Measurements from ENCODE around the gene NEMP1. TPM values are rescaled to one million over a fixed set of nuclear protein-coding genes. Genes with fewer than 3 reads are reported as not detected.

Gene NEMP1
- total RNA-seq, 1 experiment from 2014 or later: 36.6 TPM

- Histone ChIP-seq H3K4me1 (replicated peaks; ENCODE audit: insufficient read depth) (no peaks in the 10 kb centered on the region), H3K27me3 (ENCODE audit: insufficient read depth, low read depth) (peaks cover 72% of the 10 kb centered on the region), H3K36me3 (ENCODE audit: low read depth) (no peaks in the 10 kb centered on the region), H2AFZ (no peak overlapping the region), H4K20me1 (ENCODE audit: insufficient read depth) (no peaks in the 10 kb centered on the region), H3K9me2 (ENCODE audit: insufficient read depth) (no peaks in the 10 kb centered on the region), H3K79me2 (ENCODE audit: low read depth) (no peaks in the 10 kb centered on the region), H3K9me3 (ENCODE audit: insufficient read depth, low read depth) (no peaks in the 10 kb centered on the region), H3K4me3 (no peak overlapping the region), H3F3A (ENCODE audit: insufficient read depth, low read depth) (no peaks in the 10 kb centered on the region), H3K27ac (no peak overlapping the region), H3K4me2 (no peak overlapping the region)
- BruUV-seq (replicated peaks): no TSS peak
- TF ChIP-seq CTCF (conservative IDR thresholded peaks at IDR 0.05): no peak
- no peak for TF ChIP-seq EZH2 (IDR thresholded peaks at IDR 0.05; ENCODE audit: low read depth)
- ChIA-PET CTCF (no interaction called here), POLR2A (ENCODE audit: unreplicated experiment) (no interaction called here)
- no peak for DNase-seq
- intact Hi-C loops (cut with micrococcal nuclease; ENCODE audit: unreplicated experiment): no loop called here
Measured at GRCh38 chr12:57040211-57040610, 38.4 kb downstream of the NEMP1 start.

DNA sequence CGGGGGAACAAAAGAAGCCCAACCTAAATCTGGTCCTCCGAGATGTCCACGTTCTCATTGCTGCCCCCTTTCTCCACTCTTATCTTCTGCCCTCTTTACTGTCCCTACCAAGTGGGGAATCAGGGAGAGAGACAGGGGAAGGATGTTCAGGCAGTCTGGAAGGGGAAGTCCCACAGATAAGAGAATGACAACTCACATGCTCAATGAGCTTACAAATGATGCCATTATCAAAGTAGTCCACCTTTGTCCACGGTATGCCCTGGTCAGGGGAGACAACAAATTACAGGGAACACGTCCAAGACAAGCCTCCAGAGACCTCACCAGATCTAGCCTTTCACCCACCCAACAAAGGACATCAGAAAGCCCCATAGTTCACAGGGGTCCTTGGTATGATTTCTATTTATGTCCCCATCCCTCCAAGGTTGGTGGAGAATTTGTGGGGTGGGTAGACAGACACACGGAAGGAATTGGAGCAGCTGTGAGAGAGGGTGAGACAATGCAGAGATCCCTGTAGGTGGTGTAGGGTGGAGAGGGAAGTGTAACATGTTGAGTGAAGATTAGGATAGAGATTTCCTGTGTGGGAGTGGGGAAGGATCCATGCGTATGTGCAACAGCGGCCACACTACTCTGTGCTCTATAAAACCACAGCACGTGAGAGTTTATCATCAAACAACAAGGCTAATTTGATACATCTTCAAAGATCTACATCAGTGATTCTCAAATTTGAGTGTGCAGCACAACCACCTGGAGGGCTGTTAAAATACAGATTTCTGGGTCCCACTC is 39.4 kb downstream of the NEMP1 start:
- ChIA-PET CTCF (no interaction called here), POLR2A (ENCODE audit: unreplicated experiment) (no interaction called here)
- no peak for DNase-seq
- BruUV-seq (replicated peaks): no TSS peak
- Histone ChIP-seq H2AFZ (no peak overlapping the region), H3K27ac (no peak overlapping the region), H3K79me2 (ENCODE audit: low read depth) (no peaks in the 10 kb centered on the region), H3K27me3 (ENCODE audit: insufficient read depth, low read depth) (peaks cover 63% of the 10 kb centered on the region), H3F3A (ENCODE audit: insufficient read depth, low read depth) (no peaks in the 10 kb centered on the region), H3K4me2 (no peak overlapping the region), H3K4me3 (no peak overlapping the region), H3K9me3 (ENCODE audit: insufficient read depth, low read depth) (no peaks in the 10 kb centered on the region), H3K4me1 (replicated peaks; ENCODE audit: insufficient read depth) (no peaks in the 10 kb centered on the region), H3K36me3 (ENCODE audit: low read depth) (no peaks in the 10 kb centered on the region), H4K20me1 (ENCODE audit: insufficient read depth) (no peaks in the 10 kb centered on the region), H3K9me2 (ENCODE audit: insufficient read depth) (no peaks in the 10 kb centered on the region)
- intact Hi-C loops (cut with micrococcal nuclease; ENCODE audit: unreplicated experiment): no loop called here
- no peak for TF ChIP-seq CTCF (conservative IDR thresholded peaks at IDR 0.05)
- TF ChIP-seq EZH2 (IDR thresholded peaks at IDR 0.05; ENCODE audit: low read depth): no peak

DNA sequence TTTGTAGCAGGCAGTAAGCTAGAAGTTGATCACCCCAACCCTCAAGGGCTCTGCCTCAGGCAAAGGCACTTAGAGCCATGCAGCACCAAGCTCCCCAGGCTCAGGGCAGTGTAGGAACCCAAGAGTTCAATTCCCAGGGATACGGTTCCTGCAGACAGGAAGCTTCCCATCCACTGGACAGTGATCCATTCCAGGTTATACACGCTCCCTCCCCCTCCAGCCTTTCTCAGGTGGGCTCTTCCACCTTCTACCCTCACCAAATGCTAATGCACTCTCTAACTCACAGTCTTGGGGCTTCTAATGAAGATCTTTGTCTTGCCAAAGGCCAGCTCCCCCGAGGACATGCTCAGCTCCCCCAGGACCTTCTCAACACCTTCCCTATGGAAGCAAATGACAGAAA is 41.3 kb downstream of the NEMP1 start:
- no peak overlapping the region for H3K27ac ChIP-seq
- ChIA-PET CTCF (no interaction called here), POLR2A (ENCODE audit: unreplicated experiment) (no interaction called here)
- H3K79me2 ChIP-seq (ENCODE audit: low read depth): no peaks in the 10 kb centered on the region
- no peak for TF ChIP-seq EZH2 (IDR thresholded peaks at IDR 0.05; ENCODE audit: low read depth)
- no peak for TF ChIP-seq CTCF (conservative IDR thresholded peaks at IDR 0.05)
- no peaks in the 10 kb centered on the region for H3K4me1 ChIP-seq (replicated peaks; ENCODE audit: insufficient read depth)
- H3K27me3 ChIP-seq (ENCODE audit: insufficient read depth, low read depth): peaks cover 45% of the 10 kb centered on the region
- H3F3A ChIP-seq (ENCODE audit: insufficient read depth, low read depth): no peaks in the 10 kb centered on the region
- no peak for DNase-seq
- BruUV-seq (replicated peaks): no TSS peak
- no peaks in the 10 kb centered on the region for H3K9me3 ChIP-seq (ENCODE audit: insufficient read depth, low read depth)
- no peak overlapping the region for H2AFZ ChIP-seq
- H3K4me3 ChIP-seq: no peak overlapping the region
- H3K36me3 ChIP-seq (ENCODE audit: low read depth): no peaks in the 10 kb centered on the region
- no peak overlapping the region for H3K4me2 ChIP-seq
- intact Hi-C loops (cut with micrococcal nuclease; ENCODE audit: unreplicated experiment): no loop called here
- no peaks in the 10 kb centered on the region for H4K20me1 ChIP-seq (ENCODE audit: insufficient read depth)
- no peaks in the 10 kb centered on the region for H3K9me2 ChIP-seq (ENCODE audit: insufficient read depth)

All from PC-9 (cell line).